H1 (cell line): ENCODE data around the gene SLC23A3. TPM values are rescaled to one million over a fixed set of nuclear protein-coding genes. Genes with fewer than 3 reads are reported as not detected.

Source experiments
- CTCF ChIA-PET: fragments of 300-600 bp; sonication (Branson Sonifier 250); formaldehyde crosslinking; loops from one replicate; lab custom pipeline; 2021; ENCODE audit not compliant: partially characterized antibody; lab: Charles Lee
- POLR2A ChIA-PET: fragments of 300-600 bp; sonication (Branson Sonifier 250); formaldehyde crosslinking; loops from one replicate; lab custom pipeline; 2021; ENCODE audit warnings: inconsistent platforms; ENCODE audit not compliant: partially characterized antibody; lab: Charles Lee
- DNase-seq, 2 experiments: peaks; one replicate each; pipeline versions ENCODE4 v3.0.0 to v3.0.0-alpha.2; 2010 to 2022; ENCODE audit warnings: low spot score in 2 of 2, low read depth in 1 of 2, mixed read lengths in 1 of 2
- FAIRE-seq: peaks from 2 replicates; lab custom pipeline; 2011; peaks lifted over from hg19 to GRCh38; lab: Jason Lieb, UNC
- H2AFZ ChIP-seq: 2 replicates; pipeline ENCODE4 v1.8.1; 2012; ENCODE audit warnings: low read length, inconsistent platforms
- H2AK5ac ChIP-seq: 2 replicates; pipeline ENCODE4 v1.6.1; 2013; ENCODE audit warnings: low read depth, low read length
- H2BK120ac ChIP-seq: replicated peaks from 2 replicates; pipeline ENCODE3; 2013; ENCODE audit warnings: low read depth, low read length, inconsistent platforms
- H2BK12ac ChIP-seq: 2 replicates; pipeline ENCODE4 v1.6.1; 2013; ENCODE audit warnings: low read depth, low read length
- H2BK15ac ChIP-seq: 2 replicates; pipeline ENCODE4 v1.6.1; 2013; ENCODE audit warnings: low read length
- H2BK20ac ChIP-seq: 2 replicates; pipeline ENCODE4 v1.6.1; 2013; ENCODE audit warnings: low read length
- H2BK5ac ChIP-seq: 2 replicates; pipeline ENCODE4 v1.6.1; 2013; ENCODE audit warnings: low read depth, low read length
- H3K14ac ChIP-seq: 2 replicates; pipeline ENCODE4 v1.6.1; 2013; ENCODE audit warnings: inconsistent platforms; ENCODE audit not compliant: insufficient read length
- H3K18ac ChIP-seq: 2 replicates; pipeline ENCODE4 v1.6.1; 2013; ENCODE audit warnings: low read length; ENCODE audit errors: extremely low read depth
- H3K23ac ChIP-seq: 2 replicates; pipeline ENCODE4 v1.6.1; 2013; ENCODE audit warnings: inconsistent platforms; ENCODE audit not compliant: insufficient read length
- H3K23me2 ChIP-seq: 2 replicates; pipeline ENCODE4 v1.6.1; 2013; ENCODE audit warnings: low read depth, low read length
- H3K27ac ChIP-seq: 2 replicates; pipeline ENCODE4 v1.6.1; 2011; ENCODE audit warnings: low read depth, low read length, inconsistent platforms
- H3K27me3 ChIP-seq, 4 experiments: replicated peaks in 1 of 4; 1 replicate in 1 of 4; 2 replicates in 3 of 4; pipeline versions ENCODE4 v1.6.1 to v1.8.1; 2011 to 2013; ENCODE audit warnings: low read length in 3 of 4, mild to moderate bottlenecking in 3 of 4, inconsistent platforms in 2 of 4, mixed read lengths in 2 of 4, moderate library complexity in 1 of 4; ENCODE audit not compliant: control insufficient read depth in 3 of 4, insufficient read depth in 3 of 4; ENCODE audit errors: extremely low read depth in 1 of 4
- H3K36me3 ChIP-seq, 4 experiments: 2 replicates each; pipeline versions ENCODE4 v1.6.1 to v1.8.1; 2011 to 2013; ENCODE audit warnings: mild to moderate bottlenecking in 4 of 4, low read length in 3 of 4, moderate library complexity in 2 of 4, control low read depth in 1 of 4, inconsistent platforms in 1 of 4; ENCODE audit not compliant: insufficient read depth in 4 of 4, control insufficient read depth in 2 of 4
- H3K4ac ChIP-seq: replicated peaks from 2 replicates; pipeline ENCODE3; 2013; ENCODE audit warnings: low read length, low read depth, mixed read lengths, inconsistent platforms; ENCODE audit not compliant: insufficient read length
- H3K4me1 ChIP-seq, 4 experiments: replicated peaks in 1 of 4; 1 replicate in 1 of 4; 2 replicates in 3 of 4; pipeline versions ENCODE4 v1.6.1 to v1.8.1; 2011 to 2013; ENCODE audit warnings: low read length in 3 of 4, inconsistent platforms in 2 of 4, mixed read lengths in 1 of 4; ENCODE audit not compliant: insufficient read depth in 4 of 4, control insufficient read depth in 3 of 4
- H3K4me2 ChIP-seq, 2 experiments: 2 replicates each; pipeline versions ENCODE4 v1.6.1 to v1.8.1; 2011 to 2013; ENCODE audit warnings: low read depth in 2 of 2, low read length in 2 of 2, control low read depth in 1 of 2, inconsistent platforms in 1 of 2, mild to moderate bottlenecking in 1 of 2; ENCODE audit not compliant: insufficient read depth in 1 of 2
- H3K4me3 ChIP-seq, 4 experiments: fragments of 200-600, 300-600 bp in 1 of 4; sonication (generic), shearing (Covaris generic), sonication (Bioruptor Twin) in 1 of 4; 2 replicates each; pipeline versions ENCODE4 v1.5.1 to v1.8.1; 2011 to 2016; ENCODE audit warnings: low read length in 4 of 4, low read depth in 3 of 4, control low read depth in 2 of 4, inconsistent platforms in 2 of 4, mild to moderate bottlenecking in 2 of 4, mixed read lengths in 1 of 4, moderate library complexity in 1 of 4; ENCODE audit not compliant: insufficient read depth in 2 of 4; ENCODE audit errors: extremely low read depth in 1 of 4
- H3K56ac ChIP-seq: replicated peaks from 2 replicates; pipeline ENCODE3; 2013; ENCODE audit warnings: low read depth, mild to moderate bottlenecking, mixed read lengths, low read length, inconsistent platforms; ENCODE audit not compliant: insufficient read length
- H3K79me1 ChIP-seq: 2 replicates; pipeline ENCODE4 v1.6.1; 2013; ENCODE audit warnings: low read depth, low read length, control low read depth
- H3K79me2 ChIP-seq, 2 experiments: 2 replicates each; pipeline versions ENCODE4 v1.6.1 to v1.8.1; 2012 to 2013; ENCODE audit warnings: low read length in 2 of 2, mild to moderate bottlenecking in 2 of 2, inconsistent platforms in 1 of 2; ENCODE audit not compliant: insufficient read depth in 2 of 2, control insufficient read depth in 1 of 2
- H3K9ac ChIP-seq, 4 experiments: replicated peaks in 1 of 4; 1 replicate in 1 of 4; 2 replicates in 3 of 4; pipeline versions ENCODE4 v1.6.1 to v1.8.1; 2011 to 2013; ENCODE audit warnings: low read depth in 3 of 4, low read length in 3 of 4, control low read depth in 2 of 4, mild to moderate bottlenecking in 2 of 4, moderate library complexity in 2 of 4, inconsistent platforms in 1 of 4; ENCODE audit errors: extremely low read depth in 1 of 4
- H3K9me3 ChIP-seq, 2 experiments: 2 replicates each; pipeline versions ENCODE4 v1.6.1 to v1.8.1; 2012 to 2013; ENCODE audit warnings: mild to moderate bottlenecking in 2 of 2, moderate library complexity in 2 of 2, control low read depth in 1 of 2, inconsistent platforms in 1 of 2, low read depth in 1 of 2, low read length in 1 of 2, mixed read lengths in 1 of 2; ENCODE audit not compliant: insufficient read depth in 2 of 2
- H4K20me1 ChIP-seq, 2 experiments: replicated peaks in 1 of 2; 2 replicates each; pipeline versions ENCODE3 to v1.8.1; 2011 to 2013; ENCODE audit warnings: inconsistent platforms in 2 of 2, low read length in 2 of 2, mild to moderate bottlenecking in 1 of 2; ENCODE audit not compliant: insufficient read depth in 2 of 2, control insufficient read depth in 1 of 2
- H4K5ac ChIP-seq: 2 replicates; pipeline ENCODE4 v1.6.1; 2013; ENCODE audit warnings: low read length, low read depth, mixed read lengths, inconsistent platforms; ENCODE audit not compliant: insufficient read length
- H4K8ac ChIP-seq: 2 replicates; pipeline ENCODE4 v1.8.0; 2013; ENCODE audit warnings: mild to moderate bottlenecking, moderate library complexity, low read length, inconsistent platforms; ENCODE audit not compliant: insufficient read depth; ENCODE audit errors: extremely low read depth
- H4K91ac ChIP-seq: replicated peaks from 2 replicates; pipeline ENCODE3; 2013; ENCODE audit warnings: low read length, mixed read lengths, inconsistent platforms; ENCODE audit not compliant: insufficient read length
- EP300 ChIP-seq, 2 experiments: IDR thresholded peaks; 1 replicate in 1 of 2; 2 replicates in 1 of 2; pipeline ENCODE4 v1.6.1; 2011 to 2012; ENCODE audit warnings: low read depth in 2 of 2, low read length in 2 of 2, mild to moderate bottlenecking in 2 of 2, borderline replicate concordance in 1 of 2, inconsistent platforms in 1 of 2, moderate library complexity in 1 of 2
- JUND ChIP-seq: IDR thresholded peaks from 2 replicates; pipeline ENCODE4 v1.6.1; 2011; ENCODE audit warnings: mild to moderate bottlenecking, improper control_type of control experiment, low read length
- KDM5A ChIP-seq: fragments of 200-600 bp; IDR thresholded peaks from 2 replicates; pipeline ENCODE4 v1.7.1; 2012; ENCODE audit warnings: mild to moderate bottlenecking, low read length, inconsistent platforms, mixed read lengths
- POLR2A ChIP-seq, 2 experiments: IDR thresholded peaks; 1 replicate in 1 of 2; 2 replicates in 1 of 2; pipeline ENCODE4 v1.6.1; 2011; ENCODE audit warnings: low read depth in 2 of 2, low read length in 2 of 2, mild to moderate bottlenecking in 2 of 2; ENCODE audit errors: control extremely low read depth in 1 of 2
- SIRT6 ChIP-seq: IDR thresholded peaks from one replicate; pipeline ENCODE4 v1.7.1; 2012; ENCODE audit warnings: low read length, inconsistent platforms
- SUZ12 ChIP-seq: fragments of 200-600 bp; sonication (generic); IDR thresholded peaks from 2 replicates; pipeline ENCODE4 v1.6.1; 2012; ENCODE audit warnings: mild to moderate bottlenecking, inconsistent platforms, low read length, moderate library complexity, mixed read lengths
- TBP ChIP-seq: IDR thresholded peaks from 2 replicates; pipeline ENCODE4 v1.6.1; 2011; ENCODE audit warnings: low read depth, low read length, improper control_type of control experiment
- YY1 ChIP-seq: IDR thresholded peaks from 2 replicates; pipeline ENCODE4 v1.6.1; 2011; ENCODE audit warnings: low read depth, mild to moderate bottlenecking, low read length
- WGBS, 2 experiments: shearing (Covaris generic) in 1 of 2; methylation state at CpG; one replicate each; pipeline versions ENCODE4 v1.1.6 to v1.1.7; 2013 to 2015; ENCODE audit warnings: low lambda C conversion rate in 2 of 2, mixed read lengths in 2 of 2, inconsistent platforms in 1 of 2, low coverage in 1 of 2, missing lambda C conversion rate in 1 of 2; ENCODE audit not compliant: insufficient replicate concordance in 2 of 2, insufficient coverage in 1 of 2, insufficient read length in 1 of 2; ENCODE audit errors: extremely low coverage in 1 of 2, missing lambda C conversion rate in 1 of 2; 5-methylcytosine and 5-hydroxymethylcytosine counted together
- polyA plus RNA-seq, 7 experiments: library from polyadenylated mRNA; depleted of rRNA in 3 of 7; stranded (reverse) in 5 of 7; unstranded in 2 of 7; fragments of >200 nt in 5 of 7; fragments of 200-250 nt in 2 of 7; gene quantifications; 1 replicate in 5 of 7; 2 replicates in 1 of 7; 4 replicates in 1 of 7; pipeline versions ENCODE4 v1.2.1 to v1.2.3, GENCODE V29; 2011 to 2013; ENCODE audit warnings: missing spikeins in 2 of 7, mixed read lengths in 2 of 7
- total RNA-seq: library from RNA; stranded (reverse); fragmentation: NEBNext Ultra II Directional; extraction: Animal tissue kit (Norgen Biotek cat#: 25700); gene quantifications from 2 replicates; pipeline ENCODE4 v1.2.1, GENCODE V29; 2021

Gene SLC23A3
- total and polyA plus RNA-seq, 2 of the 8 experiments (the other 6 are each of a cell fraction or from before 2014, with no cell fraction given) = 0.35 to 0.84 TPM

DNA sequence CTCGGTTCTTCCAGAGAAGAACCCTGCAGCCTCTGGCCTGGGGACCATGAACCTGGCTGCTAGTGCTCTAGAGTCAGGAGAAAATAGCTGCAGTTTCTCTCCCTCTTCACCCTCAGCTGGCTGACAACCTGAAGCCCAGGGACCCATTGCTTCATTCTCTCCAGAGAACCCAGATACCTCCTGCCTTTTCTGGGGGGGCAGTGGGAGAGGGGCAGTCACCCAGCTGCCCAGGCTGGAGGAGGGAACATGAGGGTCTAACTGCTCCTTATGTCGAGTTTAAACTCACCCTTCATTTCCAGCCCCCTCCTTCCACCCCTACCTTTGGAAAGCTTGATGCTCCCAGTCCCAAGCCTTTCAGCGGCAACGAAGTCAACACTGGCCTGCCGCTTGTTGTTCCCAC lies 29.1 kb upstream of the SLC23A3 start:
- POLR2A ChIA-PET = interaction anchor here (1.2 to 1.3 kb wide), 2 partner anchors 18 to 31 kb away, joined by 3 to 4 read pairs; partner anchors contain the start of genes ANKZF1 and ATG9A
- 85% methylated on average over 5 of the region's 5 CpGs; no CpG with 5 or more reads in 1 of the 2 experiments for WGBS, 2 experiments

More for the DNA sequence above, 29.1 kb upstream of the SLC23A3 start:
- no peak overlapping the region for H2BK5ac ChIP-seq
- H4K8ac ChIP-seq = no peak overlapping the region
- H3K79me2 ChIP-seq = no peaks in the 10 kb centered on the region
- no peak for FAIRE-seq
- H2BK12ac ChIP-seq = no peak overlapping the region
- H3K4me3 ChIP-seq = no peak overlapping the region
- H2BK20ac ChIP-seq = no peak overlapping the region
- H2BK120ac ChIP-seq = no peak overlapping the region
- H3K36me3 ChIP-seq = no peaks in the 10 kb centered on the region
- H3K4me1 ChIP-seq = no peaks in the 10 kb centered on the region
- no peak for DNase-seq
- no peak overlapping the region for H3K4me2 ChIP-seq
- no peak overlapping the region for H2AK5ac ChIP-seq
- H4K5ac ChIP-seq = no peak overlapping the region
- peak overlapping the region; percentile 5; the same call in 1 of the 2 replicates for H2AFZ ChIP-seq
- H3K14ac ChIP-seq = no peak overlapping the region
- no peak overlapping the region; the same call in 1 of the 2 replicates for H2BK15ac ChIP-seq
- H3K79me1 ChIP-seq = no peaks in the 10 kb centered on the region
- H3K27ac ChIP-seq = no peak overlapping the region
- H3K9me3 ChIP-seq = no peaks in the 10 kb centered on the region; a peak in 1 of 4 replicates
- H3K4ac ChIP-seq = no peak overlapping the region
- no peaks in the 10 kb centered on the region for H3K27me3 ChIP-seq
- no peak overlapping the region; a peak in 1 of 7 replicates for H3K9ac ChIP-seq
- H3K56ac ChIP-seq = no peak overlapping the region
- CTCF ChIA-PET = interaction anchor here (0.6 to 3.5 kb wide), 4 partner anchors 19 to 173 kb away, joined by 3 to 9 read pairs (median 6); no protein-coding TSS in a partner anchor
- H4K91ac ChIP-seq = no peak overlapping the region
- H3K18ac ChIP-seq = no peak overlapping the region
- H3K23ac ChIP-seq = no peak overlapping the region
- no peaks in the 10 kb centered on the region for H4K20me1 ChIP-seq
- H3K23me2 ChIP-seq = no peaks in the 10 kb centered on the region
- TF ChIP-seq SUZ12 (no peak), SIRT6 (no peak), KDM5A (no peak), JUND (no peak), POLR2A (IDR thresholded peaks at IDR 0.05; ENCODE audit: control extremely low read depth in 1 of 2, low read depth in 2 of 2, low read length in 2 of 2) (no peak), TBP (no peak), YY1 (no peak), EP300 (IDR thresholded peaks at IDR 0.05; ENCODE audit: borderline replicate concordance in 1 of 2, low read depth in 2 of 2, low read length in 2 of 2) (no peak)
